Measurements from ENCODE around the gene PLD1.

DNA sequence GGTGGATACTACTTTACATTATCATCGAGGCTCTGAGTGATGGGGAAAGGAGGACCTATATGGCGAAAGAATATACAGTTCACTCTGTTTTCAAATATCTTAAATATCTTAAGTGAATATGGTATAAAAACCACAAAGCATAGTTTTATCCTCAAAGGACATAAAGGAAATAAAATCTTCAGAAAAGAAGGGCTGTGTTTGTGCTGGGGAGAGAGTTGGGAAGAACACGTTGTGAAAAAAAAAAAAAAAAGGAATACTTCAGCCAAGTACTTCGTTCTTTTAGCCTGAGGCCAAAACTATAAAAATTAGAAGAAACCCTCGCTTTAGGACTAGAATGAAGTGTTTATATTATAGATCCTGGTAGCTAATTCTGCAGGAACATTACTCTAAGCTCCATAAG is 22.7 kb upstream of the PLD1 start:
- TF ChIP-seq, protein P1, sequence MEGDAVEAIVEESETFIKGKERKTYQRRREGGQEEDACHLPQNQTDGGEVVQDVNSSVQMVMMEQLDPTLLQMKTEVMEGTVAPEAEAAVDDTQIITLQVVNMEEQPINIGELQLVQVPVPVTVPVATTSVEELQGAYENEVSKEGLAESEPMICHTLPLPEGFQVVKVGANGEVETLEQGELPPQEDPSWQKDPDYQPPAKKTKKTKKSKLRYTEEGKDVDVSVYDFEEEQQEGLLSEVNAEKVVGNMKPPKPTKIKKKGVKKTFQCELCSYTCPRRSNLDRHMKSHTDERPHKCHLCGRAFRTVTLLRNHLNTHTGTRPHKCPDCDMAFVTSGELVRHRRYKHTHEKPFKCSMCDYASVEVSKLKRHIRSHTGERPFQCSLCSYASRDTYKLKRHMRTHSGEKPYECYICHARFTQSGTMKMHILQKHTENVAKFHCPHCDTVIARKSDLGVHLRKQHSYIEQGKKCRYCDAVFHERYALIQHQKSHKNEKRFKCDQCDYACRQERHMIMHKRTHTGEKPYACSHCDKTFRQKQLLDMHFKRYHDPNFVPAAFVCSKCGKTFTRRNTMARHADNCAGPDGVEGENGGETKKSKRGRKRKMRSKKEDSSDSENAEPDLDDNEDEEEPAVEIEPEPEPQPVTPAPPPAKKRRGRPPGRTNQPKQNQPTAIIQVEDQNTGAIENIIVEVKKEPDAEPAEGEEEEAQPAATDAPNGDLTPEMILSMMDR (conservative IDR thresholded peaks at IDR 0.05; ENCODE audit: low read length), result no peak
- no peak for TF ChIP-seq EZH2phosphoT487 (IDR thresholded peaks at IDR 0.05; ENCODE audit: borderline replicate concordance)
